HG03108 (cell line): ENCODE measurements around the gene WIF1.

Experiments used
- ATAC-seq: cut with Tn5 transposase; IDR thresholded peaks from one replicate; pipeline ENCODE4 v1.9.1; 2021; ENCODE audit warnings: moderate library complexity; ENCODE audit not compliant: unreplicated experiment

Gene WIF1

GRCh38 chr12:65025136-65025535 is 96.0 kb downstream of the WIF1 start:
- ATAC-seq: no peak

GRCh38 chr12:65023485-65023884 is 97.6 kb downstream of the WIF1 start:
- no peak for ATAC-seq

GRCh38 chr12:65022960-65023359 is 98.1 kb downstream of the WIF1 start:
- ATAC-seq: no peak

- ATAC-seq: no peak
Observed at GRCh38 chr12:65022421-65022820, 98.7 kb downstream of the WIF1 start.

- ATAC-seq: no peak
Observed at GRCh38 chr12:65019696-65020234, 101.3 kb downstream of the WIF1 start.

GRCh38 chr12:65016881-65017650 is 104.0 kb downstream of the WIF1 start:
- ATAC-seq: no peak

GRCh38 chr12:65015850-65016249 is 105.3 kb downstream of the WIF1 start:
- ATAC-seq: no peak

GRCh38 chr12:65014504-65015271 is 106.4 kb downstream of the WIF1 start:
- ATAC-seq: no peak

- ATAC-seq: no peak
Observed at GRCh38 chr12:65010437-65010836, 110.7 kb downstream of the WIF1 start.

GRCh38 chr12:65005716-65006115 is 115.4 kb downstream of the WIF1 start:
- ATAC-seq: no peak

- ATAC-seq: no peak
Observed at GRCh38 chr12:65004270-65004669, 116.8 kb downstream of the WIF1 start.
